ENCODE data around the gene CAPRIN1.

The CAPRIN1 gene

GRCh38 chr11:34051349-34052035 lies at the start of gene CAPRIN1:
Gene CAPRIN1 (plus strand): TSS chr11:34051731. CDS start chr11:34052421, 690 bp downstream.
- Histone ChIP-seq H4K20me1 (ENCODE audit: insufficient read depth, low read length) (peaks cover 20% of the 10 kb centered on the region), H3K4me1 (ENCODE audit: low read length) (peaks cover 32% of the 10 kb centered on the region), H2AFZ (ENCODE audit: low read depth, low read length) (peak within 1 kb of the TSS; percentile 62), H3K4me2 (ENCODE audit: low read length) (peak within 1 kb of the TSS; percentile 96), H3K36me3 (replicated peaks; ENCODE audit: low read depth, low read length) (peaks cover 32% of the 10 kb centered on the region), H3K9ac (ENCODE audit: low read length) (peak within 1 kb of the TSS; percentile 100), H3K4me3 (ENCODE audit: low read length) (peak within 1 kb of the TSS; percentile 96), H3K79me2 (ENCODE audit: low read length) (peaks cover 44% of the 10 kb centered on the region), H3K27me3 (ENCODE audit: low read depth, low read length) (no peaks in the 10 kb centered on the region), H3K9me3 (ENCODE audit: insufficient read depth, low read length) (no peaks in the 10 kb centered on the region), H3K27ac (ENCODE audit: low read length) (peak within 1 kb of the TSS; percentile 97)
- TF ChIP-seq CTCF (IDR thresholded peaks at IDR 0.05; ENCODE audit: low read depth, low read length), result no peak
- TF ChIP-seq EZH2phosphoT487 (IDR thresholded peaks at IDR 0.05; ENCODE audit: low read depth), result no peak

GRCh38 chr11:34002420-34002819 lies 49.1 kb upstream of the CAPRIN1 start:
- TF ChIP-seq CTCF (IDR thresholded peaks at IDR 0.05; ENCODE audit: low read depth, low read length), result no peak
- no peak for TF ChIP-seq EZH2phosphoT487 (IDR thresholded peaks at IDR 0.05; ENCODE audit: low read depth)
- Histone ChIP-seq H3K79me2 (ENCODE audit: low read length) (no peaks in the 10 kb centered on the region), H3K4me3 (ENCODE audit: low read length) (no peak overlapping the region), H3K36me3 (replicated peaks; ENCODE audit: low read depth, low read length) (no peaks in the 10 kb centered on the region), H3K27ac (ENCODE audit: low read length) (no peak overlapping the region), H3K27me3 (ENCODE audit: low read depth, low read length) (peaks cover 48% of the 10 kb centered on the region), H3K4me1 (ENCODE audit: low read length) (peaks cover 27% of the 10 kb centered on the region), H2AFZ (ENCODE audit: low read depth, low read length) (no peak overlapping the region), H3K9ac (ENCODE audit: low read length) (no peak overlapping the region), H3K9me3 (ENCODE audit: insufficient read depth, low read length) (no peaks in the 10 kb centered on the region), H3K4me2 (ENCODE audit: low read length) (0 out of 2 replicates have a peak overlapping the region, but pooled peaks have one; percentile 0), H4K20me1 (ENCODE audit: insufficient read depth, low read length) (no peaks in the 10 kb centered on the region)

- Histone ChIP-seq H3K36me3 (replicated peaks; ENCODE audit: low read depth, low read length) (no peaks in the 10 kb centered on the region), H3K79me2 (ENCODE audit: low read length) (no peaks in the 10 kb centered on the region), H3K9ac (ENCODE audit: low read length) (no peak overlapping the region), H3K9me3 (ENCODE audit: insufficient read depth, low read length) (no peaks in the 10 kb centered on the region), H2AFZ (ENCODE audit: low read depth, low read length) (no peak overlapping the region), H3K27ac (ENCODE audit: low read length) (no peak overlapping the region), H3K4me3 (ENCODE audit: low read length) (no peak overlapping the region), H3K4me2 (ENCODE audit: low read length) (no peak overlapping the region), H3K27me3 (ENCODE audit: low read depth, low read length) (peaks cover 39% of the 10 kb centered on the region), H4K20me1 (ENCODE audit: insufficient read depth, low read length) (no peaks in the 10 kb centered on the region), H3K4me1 (ENCODE audit: low read length) (peaks cover 25% of the 10 kb centered on the region)
- TF ChIP-seq EZH2phosphoT487 (IDR thresholded peaks at IDR 0.05; ENCODE audit: low read depth) (no peak), CTCF (IDR thresholded peaks at IDR 0.05; ENCODE audit: low read depth, low read length) (no peak)
These were observed 47.3 kb upstream of the CAPRIN1 start for GRCh38 chr11:34004236-34004635.

GRCh38 chr11:34006876-34007275 lies 44.7 kb upstream of the CAPRIN1 start:
- no peak overlapping the region for H3K9ac ChIP-seq (ENCODE audit: low read length)
- H2AFZ ChIP-seq (ENCODE audit: low read depth, low read length), result no peak overlapping the region
- H3K4me1 ChIP-seq (ENCODE audit: low read length), result peaks cover 11% of the 10 kb centered on the region
- H3K27me3 ChIP-seq (ENCODE audit: low read depth, low read length), result peaks cover 28% of the 10 kb centered on the region
- no peaks in the 10 kb centered on the region for H3K79me2 ChIP-seq (ENCODE audit: low read length)
- no peak overlapping the region for H3K27ac ChIP-seq (ENCODE audit: low read length)
- H3K36me3 ChIP-seq (replicated peaks; ENCODE audit: low read depth, low read length), result no peaks in the 10 kb centered on the region
- TF ChIP-seq CTCF (IDR thresholded peaks at IDR 0.05; ENCODE audit: low read depth, low read length), result no peak
- TF ChIP-seq EZH2phosphoT487 (IDR thresholded peaks at IDR 0.05; ENCODE audit: low read depth), result no peak
- no peak overlapping the region for H3K4me3 ChIP-seq (ENCODE audit: low read length)
- no peak overlapping the region for H3K4me2 ChIP-seq (ENCODE audit: low read length)
- H3K9me3 ChIP-seq (ENCODE audit: insufficient read depth, low read length), result no peaks in the 10 kb centered on the region
- no peaks in the 10 kb centered on the region for H4K20me1 ChIP-seq (ENCODE audit: insufficient read depth, low read length)

Measured in OCI-LY3 (cell line).